Measurements from ENCODE around the gene TRIM52. TPM values are rescaled to one million over a fixed set of nuclear protein-coding genes. Genes with fewer than 3 reads are reported as not detected.

The TRIM52 gene
- total and polyA plus RNA-seq, 9 of the 15 experiments (the other 6 are each of a cell fraction or from before 2014, with no cell fraction given) = 3.3 to 21.9 (median 13.5) TPM

GRCh38 chr5:181261320-181262049, 542 bp upstream of the TRIM52 start (continued):
- no peak for TF ChIP-seq ILK (tag; IDR thresholded peaks at IDR 0.05; ENCODE audit: borderline replicate concordance, low read depth)
- TF ChIP-seq TBP (optimal IDR thresholded peaks at IDR 0.05; ENCODE audit: low read depth, low read length) = peak; percentile 77
- no peak for TF ChIP-seq SMARCB1 (IDR thresholded peaks at IDR 0.05; ENCODE audit: insufficient read length, low read depth)
- no peak for TF ChIP-seq THRAP3 (IDR thresholded peaks at IDR 0.05; ENCODE audit: borderline replicate concordance)
- peak; percentile 51 for TF ChIP-seq RBM22 (IDR thresholded peaks at IDR 0.05; ENCODE audit: low read depth, low read length, poor library complexity, severe bottlenecking)
- no peak for TF ChIP-seq SAFB (IDR thresholded peaks at IDR 0.05; ENCODE audit: borderline replicate concordance, low read depth, low read length)
- TF ChIP-seq, protein P1, sequence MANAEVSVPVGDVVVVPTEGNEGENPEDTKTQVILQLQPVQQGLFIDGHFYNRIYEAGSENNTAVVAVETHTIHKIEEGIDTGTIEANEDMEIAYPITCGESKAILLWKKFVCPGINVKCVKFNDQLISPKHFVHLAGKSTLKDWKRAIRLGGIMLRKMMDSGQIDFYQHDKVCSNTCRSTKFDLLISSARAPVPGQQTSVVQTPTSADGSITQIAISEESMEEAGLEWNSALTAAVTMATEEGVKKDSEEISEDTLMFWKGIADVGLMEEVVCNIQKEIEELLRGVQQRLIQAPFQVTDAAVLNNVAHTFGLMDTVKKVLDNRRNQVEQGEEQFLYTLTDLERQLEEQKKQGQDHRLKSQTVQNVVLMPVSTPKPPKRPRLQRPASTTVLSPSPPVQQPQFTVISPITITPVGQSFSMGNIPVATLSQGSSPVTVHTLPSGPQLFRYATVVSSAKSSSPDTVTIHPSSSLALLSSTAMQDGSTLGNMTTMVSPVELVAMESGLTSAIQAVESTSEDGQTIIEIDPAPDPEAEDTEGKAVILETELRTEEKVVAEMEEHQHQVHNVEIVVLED (CRISPR knock-in tag; IDR thresholded peaks at IDR 0.05) = no peak
- TF ChIP-seq ZNF232 (CRISPR knock-in tag; IDR thresholded peaks at IDR 0.05) = no peak
- TF ChIP-seq ZNF398 (CRISPR knock-in tag; IDR thresholded peaks at IDR 0.05) = no peak
- TF ChIP-seq SAP30 (IDR thresholded peaks at IDR 0.05; ENCODE audit: borderline replicate concordance, insufficient read depth, low read depth, low read length, poor library complexity, severe bottlenecking) = peak; percentile 45
- no peak for TF ChIP-seq HCFC1 (IDR thresholded peaks at IDR 0.05; ENCODE audit: low read depth, low read length)
- TF ChIP-seq TRIM24 (IDR thresholded peaks at IDR 0.05) = no peak
- peak; percentile 91 for TF ChIP-seq PCBP1 (IDR thresholded peaks at IDR 0.05; ENCODE audit: low read depth, low read length, poor library complexity, severe bottlenecking)
- no peak for TF ChIP-seq ZNF740 (CRISPR knock-in tag; IDR thresholded peaks at IDR 0.05)
- peak in 1 of 2 experiments; percentile 44; a peak in 1 of 4 replicates for TF ChIP-seq ZNF740 (tag; IDR thresholded peaks at IDR 0.05)
- no peak for TF ChIP-seq ZNF512 (tag; IDR thresholded peaks at IDR 0.05)
